Measurements from ENCODE around the gene PPM1L. TPM values are rescaled to one million over a fixed set of nuclear protein-coding genes. Genes with fewer than 3 reads are reported as not detected.

PPM1L gene
- total RNA-seq, 1 experiment from 2014 or later: 5.0 TPM

DNA sequence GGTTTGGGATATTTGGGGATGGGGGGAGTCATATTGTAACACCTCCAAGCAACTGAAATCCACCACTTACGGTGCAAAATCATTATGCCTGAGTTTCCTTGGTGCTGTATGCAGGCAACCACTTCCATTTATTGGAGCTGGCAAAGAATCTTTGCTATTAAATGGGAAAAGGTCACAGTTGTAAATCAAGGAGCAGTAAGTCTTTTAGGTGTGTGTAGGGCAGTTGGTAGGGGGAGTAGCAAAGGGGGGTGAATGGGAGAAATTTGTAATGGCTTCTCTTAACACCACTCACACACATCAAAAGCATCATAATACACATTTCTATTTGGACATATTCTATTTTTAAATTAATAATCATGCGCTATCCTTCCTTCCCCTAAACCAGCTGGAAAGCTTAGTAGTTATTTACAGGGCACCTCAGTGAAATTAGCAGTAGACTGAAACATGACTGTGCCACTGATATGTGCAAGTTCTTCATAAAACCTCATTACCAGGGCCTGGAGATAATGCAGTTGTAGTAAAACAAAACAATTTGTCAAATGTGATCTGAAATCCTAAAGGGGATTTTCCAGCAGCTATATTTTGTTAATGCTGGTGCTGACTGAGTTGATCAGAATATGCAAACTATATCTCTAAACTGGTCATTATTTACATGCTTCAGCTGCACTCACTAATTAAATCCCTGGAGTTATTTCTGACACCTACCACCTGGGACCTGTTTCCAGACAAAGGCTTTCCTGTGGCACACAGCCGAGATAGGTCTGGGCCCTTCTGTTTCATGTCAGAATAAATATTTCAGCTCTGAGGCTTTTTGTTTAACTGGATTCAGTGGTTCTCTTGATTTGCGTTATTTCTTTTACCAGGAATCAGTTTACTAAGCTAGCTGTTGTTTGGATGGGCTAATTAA is 259.1 kb downstream of the PPM1L start:
- CTCF ChIA-PET: interaction anchor here (0.6 kb wide), 1 partner anchor 10 kb away, joined by 3 read pairs; no protein-coding TSS in a partner anchor
- intact Hi-C loops (cut with micrococcal nuclease; ENCODE audit: unreplicated experiment): no loop called here
- no peaks in the 10 kb centered on the region for H3K27me3 ChIP-seq (ENCODE audit: insufficient read depth, low read depth)

DNA sequence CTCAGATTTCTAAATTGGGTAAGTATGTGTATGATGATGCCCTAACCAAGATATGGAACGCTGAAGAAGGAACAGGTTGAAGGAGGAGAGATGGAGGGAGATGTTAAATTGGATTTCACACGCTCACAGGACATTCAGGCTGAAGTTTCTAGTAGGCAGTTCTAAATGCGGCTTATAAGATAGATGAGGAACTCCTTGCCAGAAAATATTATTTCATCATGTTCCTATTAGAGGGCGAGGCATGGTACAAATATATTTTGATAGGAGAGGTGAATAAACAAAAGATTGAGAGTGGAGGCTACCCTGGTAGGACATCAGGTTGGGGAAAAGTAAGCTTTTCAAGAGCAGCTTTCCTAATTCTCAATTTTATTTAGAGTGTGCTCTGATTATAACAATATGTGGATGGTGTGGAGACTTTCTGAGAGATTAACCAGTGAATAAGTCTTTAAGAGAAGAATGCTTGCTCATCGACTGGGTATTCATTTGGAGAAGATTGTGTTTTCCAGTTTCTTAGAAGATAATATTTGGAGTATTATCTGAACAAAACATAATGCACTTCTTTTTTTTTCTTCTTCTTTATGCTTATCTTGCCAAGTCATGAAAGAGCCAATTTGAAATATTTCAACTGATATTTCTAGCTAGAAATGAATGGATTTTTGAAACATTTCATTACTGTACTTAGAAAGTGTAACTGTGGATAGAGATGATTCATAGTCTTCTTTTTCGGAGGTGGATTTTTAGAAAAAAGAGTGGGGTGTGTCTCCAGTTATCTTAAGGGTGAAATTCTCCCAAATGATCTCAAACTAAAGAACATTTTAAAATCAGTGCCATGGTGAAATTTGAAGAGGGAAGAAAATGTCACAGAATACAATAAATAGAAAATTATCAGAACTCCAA is 260.6 kb downstream of the PPM1L start:
- Histone ChIP-seq H3K27me3 (ENCODE audit: insufficient read depth, low read depth) (no peaks in the 10 kb centered on the region), H3K27ac (no peak overlapping the region), H3K36me3 (ENCODE audit: low read depth) (no peaks in the 10 kb centered on the region), H3K79me2 (ENCODE audit: low read depth) (no peaks in the 10 kb centered on the region), H3K4me2 (no peak overlapping the region), H3K9me2 (ENCODE audit: insufficient read depth) (no peaks in the 10 kb centered on the region), H4K20me1 (ENCODE audit: insufficient read depth) (no peaks in the 10 kb centered on the region), H3F3A (ENCODE audit: insufficient read depth, low read depth) (0 out of 2 replicates have a peak, but pooled peaks cover 6% of the 10 kb centered on the region), H2AFZ (no peak overlapping the region), H3K4me3 (no peak overlapping the region), H3K9me3 (ENCODE audit: insufficient read depth, low read depth) (peaks cover 6% of the 10 kb centered on the region; the same call in 1 of the 2 replicates), H3K4me1 (replicated peaks; ENCODE audit: insufficient read depth) (no peaks in the 10 kb centered on the region)
- no TSS peak for BruUV-seq (replicated peaks)
- TF ChIP-seq CTCF (conservative IDR thresholded peaks at IDR 0.05): no peak
- no peak for TF ChIP-seq EZH2 (IDR thresholded peaks at IDR 0.05; ENCODE audit: low read depth)
- intact Hi-C loops (cut with micrococcal nuclease; ENCODE audit: unreplicated experiment): no loop called here
- no peak for DNase-seq
- CTCF ChIA-PET: no interaction called here
- POLR2A ChIA-PET (ENCODE audit: unreplicated experiment): no interaction called here

More for the DNA sequence above, 259.1 kb downstream of the PPM1L start:
- Histone ChIP-seq H3K36me3 (ENCODE audit: low read depth) (no peaks in the 10 kb centered on the region), H4K20me1 (ENCODE audit: insufficient read depth) (no peaks in the 10 kb centered on the region), H3K4me2 (no peak overlapping the region), H3K9me2 (ENCODE audit: insufficient read depth) (no peaks in the 10 kb centered on the region), H3K9me3 (ENCODE audit: insufficient read depth, low read depth) (no peaks in the 10 kb centered on the region), H2AFZ (no peak overlapping the region), H3K4me3 (no peak overlapping the region), H3K27ac (no peak overlapping the region), H3F3A (ENCODE audit: insufficient read depth, low read depth) (no peaks in the 10 kb centered on the region), H3K4me1 (replicated peaks; ENCODE audit: insufficient read depth) (no peaks in the 10 kb centered on the region), H3K79me2 (ENCODE audit: low read depth) (no peaks in the 10 kb centered on the region)
- BruUV-seq (replicated peaks): no TSS peak
- no peak for DNase-seq
- POLR2A ChIA-PET (ENCODE audit: unreplicated experiment): interaction anchor here (0.6 kb wide), 2 partner anchors 10 to 15 kb away, joined by 3 to 7 read pairs; no protein-coding TSS in a partner anchor
- TF ChIP-seq CTCF (conservative IDR thresholded peaks at IDR 0.05) (no peak), EZH2 (IDR thresholded peaks at IDR 0.05; ENCODE audit: low read depth) (no peak)

GRCh38 chr3:161017971-161018370 is 261.9 kb downstream of the PPM1L start:
- intact Hi-C loops (cut with micrococcal nuclease; ENCODE audit: unreplicated experiment): no loop called here
- peaks cover 16% of the 10 kb centered on the region for H3K9me3 ChIP-seq (ENCODE audit: insufficient read depth, low read depth)
- H3K4me3 ChIP-seq: no peak overlapping the region
- H2AFZ ChIP-seq: no peak overlapping the region
- H3K9me2 ChIP-seq (ENCODE audit: insufficient read depth): no peaks in the 10 kb centered on the region
- no peak for DNase-seq
- H3F3A ChIP-seq (ENCODE audit: insufficient read depth, low read depth): 0 out of 2 replicates have a peak, but pooled peaks cover 6% of the 10 kb centered on the region
- no peaks in the 10 kb centered on the region for H3K36me3 ChIP-seq (ENCODE audit: low read depth)
- BruUV-seq (replicated peaks): no TSS peak
- TF ChIP-seq EZH2 (IDR thresholded peaks at IDR 0.05; ENCODE audit: low read depth) (no peak), CTCF (conservative IDR thresholded peaks at IDR 0.05) (no peak)
- H3K4me2 ChIP-seq: no peak overlapping the region
- no peaks in the 10 kb centered on the region for H4K20me1 ChIP-seq (ENCODE audit: insufficient read depth)
- H3K27ac ChIP-seq: no peak overlapping the region
- H3K27me3 ChIP-seq (ENCODE audit: insufficient read depth, low read depth): no peaks in the 10 kb centered on the region
- no peaks in the 10 kb centered on the region for H3K4me1 ChIP-seq (replicated peaks; ENCODE audit: insufficient read depth)
- no peaks in the 10 kb centered on the region for H3K79me2 ChIP-seq (ENCODE audit: low read depth)
- ChIA-PET POLR2A (ENCODE audit: unreplicated experiment) (no interaction called here), CTCF (no interaction called here)

Data from PC-9 (cell line).